Cardiac muscle cell (in vitro differentiated cells and primary cell): ENCODE results near the gene KCNE5. TPM values are rescaled to one million over a fixed set of nuclear protein-coding genes. Genes with fewer than 3 reads are reported as not detected.
"Not testable (repeated sequence)": the region's sequence is repeated elsewhere in the genome, so short reads cannot be mapped to it uniquely, and the experiment has no call there.

Experiments
- DNase-seq, 2 donors: peaks; one replicate each; pipeline versions ENCODE4 v3.0.0 to v3.0.0-alpha.2; 2010 to 2017; ENCODE audit warnings: low read depth in 1 of 2, low spot score in 1 of 2
- H3K27ac ChIP-seq: fragments of 200-600 bp; sonication (generic); 2 replicates; pipeline ENCODE4 v1.5.1; 2016
- H3K27me3 ChIP-seq: fragments of 200-600 bp; sonication (generic); 2 replicates; pipeline ENCODE4 v1.6.0; 2016; ENCODE audit warnings: control low read depth
- H3K36me3 ChIP-seq: fragments of 200-600 bp; sonication (generic); 2 replicates; pipeline ENCODE4 v1.5.1; 2016; ENCODE audit warnings: control low read depth
- H3K4me1 ChIP-seq: fragments of 200-600 bp; sonication (generic); 2 replicates; pipeline ENCODE4 v1.8.1; 2017; ENCODE audit warnings: low read depth, mild to moderate bottlenecking, mixed run types
- H3K4me3 ChIP-seq: fragments of 200-600 bp; sonication (generic); 2 replicates; pipeline ENCODE4 v1.5.1; 2016; ENCODE audit warnings: mild to moderate bottlenecking
- H3K9me3 ChIP-seq: fragments of 200-600 bp; sonication (generic); 2 replicates; pipeline ENCODE4 v1.5.1; 2017; ENCODE audit warnings: low read depth, mild to moderate bottlenecking, control low read depth
- polyA plus RNA-seq: library from polyadenylated mRNA; unstranded; fragments of >200 nt; fragmentation: Nextera tagmentation; extraction: Ambion mirVana; gene quantifications from 2 replicates; pipeline ENCODE4 v1.2.1, GENCODE V29; 2016
- total RNA-seq: library from RNA; depleted of rRNA; stranded (reverse); fragments of >200 nt; gene quantifications from 2 replicates; pipeline ENCODE4 v1.2.3, GENCODE V29; 2016
- TF ChIP-seq, protein P1 (sequence below): IDR thresholded peaks from 2 replicates; pipeline ENCODE4 v1.5.1; 2012; ENCODE audit warnings: low read depth, mild to moderate bottlenecking, low read length

The KCNE5 gene
- total and polyA plus RNA-seq, 2 experiments from 2014 or later = 0.33 to 0.92 TPM

DNA sequence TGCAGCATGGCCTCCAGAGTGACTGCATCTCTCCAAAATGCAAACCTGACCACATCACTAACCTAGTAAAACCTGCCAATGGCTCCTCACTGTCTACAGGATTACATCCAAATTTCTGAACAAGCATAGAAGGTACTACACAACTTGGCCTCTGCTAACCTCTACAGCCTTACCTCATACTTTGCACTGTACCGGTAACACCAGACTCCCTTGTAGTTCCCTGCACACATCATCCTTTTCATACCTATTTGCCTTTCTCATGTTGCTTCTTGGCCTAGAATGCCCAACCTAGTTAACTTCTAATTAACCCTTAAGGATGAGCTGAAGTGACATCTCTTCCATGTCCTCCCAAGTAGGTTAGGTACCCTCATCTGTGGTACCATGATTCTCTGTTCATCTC lies 33.4 kb upstream of the KCNE5 start:
- no peak for DNase-seq
- TF ChIP-seq, protein P1, sequence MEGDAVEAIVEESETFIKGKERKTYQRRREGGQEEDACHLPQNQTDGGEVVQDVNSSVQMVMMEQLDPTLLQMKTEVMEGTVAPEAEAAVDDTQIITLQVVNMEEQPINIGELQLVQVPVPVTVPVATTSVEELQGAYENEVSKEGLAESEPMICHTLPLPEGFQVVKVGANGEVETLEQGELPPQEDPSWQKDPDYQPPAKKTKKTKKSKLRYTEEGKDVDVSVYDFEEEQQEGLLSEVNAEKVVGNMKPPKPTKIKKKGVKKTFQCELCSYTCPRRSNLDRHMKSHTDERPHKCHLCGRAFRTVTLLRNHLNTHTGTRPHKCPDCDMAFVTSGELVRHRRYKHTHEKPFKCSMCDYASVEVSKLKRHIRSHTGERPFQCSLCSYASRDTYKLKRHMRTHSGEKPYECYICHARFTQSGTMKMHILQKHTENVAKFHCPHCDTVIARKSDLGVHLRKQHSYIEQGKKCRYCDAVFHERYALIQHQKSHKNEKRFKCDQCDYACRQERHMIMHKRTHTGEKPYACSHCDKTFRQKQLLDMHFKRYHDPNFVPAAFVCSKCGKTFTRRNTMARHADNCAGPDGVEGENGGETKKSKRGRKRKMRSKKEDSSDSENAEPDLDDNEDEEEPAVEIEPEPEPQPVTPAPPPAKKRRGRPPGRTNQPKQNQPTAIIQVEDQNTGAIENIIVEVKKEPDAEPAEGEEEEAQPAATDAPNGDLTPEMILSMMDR = no peak
- Histone ChIP-seq H3K4me1 (no peaks in the 10 kb centered on the region), H3K27ac (no peak overlapping the region), H3K4me3 (no peak overlapping the region), H3K27me3 (no peaks in the 10 kb centered on the region), H3K9me3 (no peaks in the 10 kb centered on the region), H3K36me3 (peaks cover 34% of the 10 kb centered on the region)

DNA sequence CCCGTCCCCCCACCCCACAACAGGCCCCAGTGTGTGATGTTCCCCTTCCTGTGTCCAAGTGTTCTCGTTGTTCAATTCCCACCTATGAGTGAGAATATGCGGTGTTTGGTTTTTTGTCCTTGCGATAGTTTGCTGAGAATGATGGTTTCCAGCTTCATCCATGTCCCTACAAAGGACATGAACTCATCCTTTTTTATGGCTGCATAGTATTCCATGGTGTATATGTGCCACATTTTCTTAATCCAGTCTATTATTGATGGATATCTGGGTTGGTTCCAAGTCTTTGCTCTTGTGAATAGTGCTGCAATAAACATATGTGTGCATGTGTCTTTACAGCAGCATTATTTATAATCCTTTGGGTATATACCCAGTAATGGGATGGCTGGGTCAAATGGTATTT lies 32.4 kb upstream of the KCNE5 start:
- not testable (repeated sequence) for DNase-seq, H3K4me3 ChIP-seq, H3K27me3 ChIP-seq, H3K4me1 ChIP-seq, H3K9me3 ChIP-seq, H3K27ac ChIP-seq
- peaks cover 25% of the 10 kb centered on the region for H3K36me3 ChIP-seq

DNA sequence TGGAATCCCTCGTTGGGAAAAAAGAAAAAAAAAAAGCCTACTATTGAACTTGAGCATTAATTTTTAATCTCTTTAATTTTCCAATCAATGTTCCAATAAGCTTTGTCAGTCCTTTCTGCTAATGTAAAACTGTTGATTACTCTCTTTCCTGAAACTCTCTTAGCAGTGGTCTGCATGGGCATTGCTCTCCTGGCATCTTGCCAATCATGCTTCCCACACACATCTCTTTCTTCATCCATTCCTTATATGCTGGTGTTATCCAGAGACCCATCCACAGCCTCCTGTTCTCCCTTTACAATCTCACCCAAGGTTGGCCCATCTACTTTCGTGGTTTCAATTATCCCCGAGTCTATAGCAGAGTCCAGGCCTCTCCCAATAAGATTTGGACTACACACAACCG lies 31.8 kb upstream of the KCNE5 start:
- Histone ChIP-seq H3K4me1 (no peaks in the 10 kb centered on the region), H3K27ac (no peak overlapping the region), H3K27me3 (no peaks in the 10 kb centered on the region), H3K4me3 (no peak overlapping the region), H3K9me3 (no peaks in the 10 kb centered on the region), H3K36me3 (peaks cover 25% of the 10 kb centered on the region)
- TF ChIP-seq, protein P1 = no peak
- peak in 1 of 2 donors; percentile 41 for DNase-seq

DNA sequence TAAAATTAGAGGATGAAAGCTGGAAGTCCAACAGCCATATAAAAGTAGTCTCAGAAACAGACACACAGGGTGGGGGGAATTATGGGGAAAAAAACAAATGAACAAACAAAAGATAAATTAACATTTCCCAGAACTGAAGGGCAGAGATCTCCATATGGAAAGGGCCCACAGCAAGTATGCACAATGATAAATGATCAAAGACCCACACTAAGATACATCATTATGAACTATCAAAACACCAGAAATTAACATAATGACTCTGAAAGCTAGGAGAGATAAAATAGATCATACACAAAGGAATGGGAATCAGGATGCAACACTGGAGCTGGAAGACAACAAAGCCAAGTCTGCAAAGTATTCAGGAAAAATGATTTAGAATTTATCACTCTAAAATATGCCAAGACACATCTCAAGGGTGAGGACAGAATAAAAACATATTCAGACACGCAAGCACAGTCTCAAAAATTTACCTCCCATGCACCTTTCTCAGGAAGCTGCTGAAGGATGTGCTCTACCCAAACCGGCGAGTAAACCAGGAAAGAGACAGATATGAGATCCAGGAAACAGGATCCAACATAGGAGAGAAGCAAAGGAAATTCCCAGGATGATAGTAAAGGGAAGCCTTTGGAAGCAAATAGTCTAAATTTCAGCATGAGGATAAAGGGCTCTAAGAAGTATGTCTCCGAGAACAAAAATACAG lies 30.7 kb upstream of the KCNE5 start:
- TF ChIP-seq, protein P1 = no peak
- Histone ChIP-seq H3K4me3 (no peak overlapping the region), H3K36me3 (peaks cover 15% of the 10 kb centered on the region), H3K27me3 (no peaks in the 10 kb centered on the region), H3K27ac (no peak overlapping the region), H3K4me1 (no peaks in the 10 kb centered on the region), H3K9me3 (no peaks in the 10 kb centered on the region)
- no peak for DNase-seq

DNA sequence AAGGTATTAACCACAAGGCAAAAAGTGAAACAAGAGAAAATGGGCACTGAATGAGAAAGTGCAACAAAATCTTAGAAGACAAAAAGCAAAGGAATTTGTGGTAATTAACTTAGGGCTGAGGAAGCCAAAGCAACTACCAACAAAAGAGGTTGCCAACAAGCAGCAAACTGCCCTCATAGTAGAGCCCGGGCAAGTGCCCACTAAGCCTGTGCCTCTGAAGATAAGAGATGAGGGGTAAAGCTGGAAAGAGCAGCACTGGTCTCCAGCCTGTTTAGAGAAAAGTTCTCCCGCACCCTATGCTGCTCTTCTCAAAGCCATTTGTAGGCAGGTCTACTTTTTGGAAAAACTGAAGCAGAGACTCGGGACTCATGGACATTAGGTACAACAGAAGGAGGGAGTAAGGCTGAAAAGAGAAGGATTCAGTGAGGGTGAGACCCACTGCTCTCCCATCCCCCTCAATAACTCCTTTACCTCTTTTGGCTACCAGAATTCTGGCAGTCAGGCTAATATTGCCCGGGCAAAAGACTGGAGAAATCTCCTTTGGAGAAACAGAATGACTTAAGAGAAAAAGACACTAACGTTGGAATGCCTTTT lies 29.6 kb upstream of the KCNE5 start:
- Histone ChIP-seq H3K4me1 (no peaks in the 10 kb centered on the region), H3K36me3 (peaks cover 15% of the 10 kb centered on the region), H3K27me3 (no peaks in the 10 kb centered on the region), H3K4me3 (no peak overlapping the region), H3K9me3 (no peaks in the 10 kb centered on the region), H3K27ac (no peak overlapping the region)
- TF ChIP-seq, protein P1 = no peak
- no peak for DNase-seq

DNA sequence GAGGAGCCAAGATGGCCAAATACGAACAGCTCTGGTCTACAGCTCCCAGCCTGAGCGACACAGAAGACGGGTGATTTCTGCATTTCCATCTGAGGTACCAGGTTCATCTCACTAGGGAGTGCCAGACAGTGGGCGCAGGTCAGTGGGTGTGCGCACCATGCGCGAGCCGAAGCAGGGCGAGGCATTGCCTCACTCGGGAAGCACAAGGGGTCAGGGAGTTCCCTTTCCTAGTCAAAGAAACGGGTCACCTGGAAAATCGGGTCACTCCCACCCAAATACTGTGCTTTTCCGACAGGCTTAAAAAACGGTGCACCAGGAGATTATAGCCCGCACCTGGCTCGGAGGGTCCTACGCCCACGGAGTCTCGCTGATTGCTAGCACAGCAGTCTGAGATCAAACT lies 19.7 kb upstream of the KCNE5 start:
- H3K9me3 ChIP-seq, H3K4me3 ChIP-seq, H3K4me1 ChIP-seq, H3K36me3 ChIP-seq, DNase-seq, H3K27me3 ChIP-seq, H3K27ac ChIP-seq: not testable (repeated sequence)
